Measurements from ENCODE around the gene RALA. TPM values are rescaled to one million over a fixed set of nuclear protein-coding genes. Genes with fewer than 3 reads are reported as not detected.
A peak's percentile ranks its signal among the peaks of the same experiment; 100 is the strongest.

Gene RALA
- total RNA-seq, 1 donor from 2014 or later = 38.8 TPM

- intact Hi-C loops (cut with micrococcal nuclease) = loop anchor here (1.0 to 10.0 kb wide), 2 partner anchors 10 to 50 kb away; no protein-coding TSS in a partner anchor
- Mint-ChIP-seq H3K36me3 (ENCODE audit: low read depth) (peaks cover 49% of the 10 kb centered on the region), H3K4me3 (peak overlapping the region; percentile 23), H3K9me3 (peaks cover 3% of the 10 kb centered on the region), H3K27ac (peak overlapping the region; percentile 49), H3K4me1 (ENCODE audit: low read depth) (peaks cover 68% of the 10 kb centered on the region), H3K27me3 (ENCODE audit: insufficient read depth) (no peaks in the 10 kb centered on the region)
- no peak for DNase-seq (ENCODE audit: low spot score)
Observed at GRCh38 chr7:39634478-39634805, 11.1 kb downstream of the RALA start.

GRCh38 chr7:39637400-39637799 is 14.0 kb downstream of the RALA start:
- Mint-ChIP-seq H3K27ac (no peak overlapping the region), H3K4me1 (ENCODE audit: low read depth) (peaks cover 74% of the 10 kb centered on the region), H3K27me3 (ENCODE audit: insufficient read depth) (no peaks in the 10 kb centered on the region), H3K36me3 (ENCODE audit: low read depth) (peaks cover 39% of the 10 kb centered on the region), H3K4me3 (no peak overlapping the region), H3K9me3 (peaks cover 3% of the 10 kb centered on the region)
- intact Hi-C loops (cut with micrococcal nuclease) = loop anchor here (10.0 kb wide), 1 partner anchor 47 kb away; no protein-coding TSS in a partner anchor
- no peak for DNase-seq (ENCODE audit: low spot score)

- Mint-ChIP-seq H3K4me3 (no peak overlapping the region), H3K4me1 (ENCODE audit: low read depth) (peaks cover 71% of the 10 kb centered on the region), H3K9me3 (peaks cover 3% of the 10 kb centered on the region), H3K27me3 (ENCODE audit: insufficient read depth) (no peaks in the 10 kb centered on the region), H3K36me3 (ENCODE audit: low read depth) (peaks cover 36% of the 10 kb centered on the region), H3K27ac (no peak overlapping the region)
- intact Hi-C loops (cut with micrococcal nuclease) = loop anchor here (10.0 kb wide), 1 partner anchor 47 kb away; no protein-coding TSS in a partner anchor
- no peak for DNase-seq (ENCODE audit: low spot score)
Observed at GRCh38 chr7:39637963-39638485, 14.7 kb downstream of the RALA start.

GRCh38 chr7:39642896-39643295 is 19.5 kb downstream of the RALA start:
- no peaks in the 10 kb centered on the region for H3K27me3 Mint-ChIP-seq (ENCODE audit: insufficient read depth)
- DNase-seq (ENCODE audit: low spot score) = no peak
- no peak overlapping the region for H3K27ac Mint-ChIP-seq
- no peak overlapping the region for H3K4me3 Mint-ChIP-seq
- H3K4me1 Mint-ChIP-seq (ENCODE audit: low read depth) = peaks cover 53% of the 10 kb centered on the region
- H3K9me3 Mint-ChIP-seq = no peaks in the 10 kb centered on the region
- peaks cover 20% of the 10 kb centered on the region for H3K36me3 Mint-ChIP-seq (ENCODE audit: low read depth)
- intact Hi-C loops (cut with micrococcal nuclease) = no loop called here

GRCh38 chr7:39644170-39644569 is 20.8 kb downstream of the RALA start:
- Mint-ChIP-seq H3K36me3 (ENCODE audit: low read depth) (peaks cover 19% of the 10 kb centered on the region), H3K9me3 (no peaks in the 10 kb centered on the region), H3K4me3 (no peak overlapping the region), H3K27me3 (ENCODE audit: insufficient read depth) (no peaks in the 10 kb centered on the region), H3K4me1 (ENCODE audit: low read depth) (peaks cover 44% of the 10 kb centered on the region), H3K27ac (no peak overlapping the region)
- DNase-seq (ENCODE audit: low spot score) = no peak
- intact Hi-C loops (cut with micrococcal nuclease) = no loop called here

- Mint-ChIP-seq H3K27ac (no peak overlapping the region), H3K9me3 (no peaks in the 10 kb centered on the region), H3K27me3 (ENCODE audit: insufficient read depth) (no peaks in the 10 kb centered on the region), H3K4me3 (no peak overlapping the region), H3K4me1 (ENCODE audit: low read depth) (peaks cover 34% of the 10 kb centered on the region), H3K36me3 (ENCODE audit: low read depth) (peaks cover 24% of the 10 kb centered on the region)
- DNase-seq (ENCODE audit: low spot score) = no peak
- intact Hi-C loops (cut with micrococcal nuclease) = no loop called here
Observed at GRCh38 chr7:39645482-39646407, 22.4 kb downstream of the RALA start.

- Mint-ChIP-seq H3K4me3 (no peak overlapping the region), H3K9me3 (no peaks in the 10 kb centered on the region), H3K4me1 (ENCODE audit: low read depth) (peaks cover 32% of the 10 kb centered on the region), H3K27ac (no peak overlapping the region), H3K36me3 (ENCODE audit: low read depth) (peaks cover 19% of the 10 kb centered on the region), H3K27me3 (ENCODE audit: insufficient read depth) (no peaks in the 10 kb centered on the region)
- intact Hi-C loops (cut with micrococcal nuclease) = no loop called here
- DNase-seq (ENCODE audit: low spot score) = no peak
Observed at GRCh38 chr7:39647816-39648215, 24.4 kb downstream of the RALA start.

GRCh38 chr7:39650676-39651075 is 27.3 kb downstream of the RALA start:
- Mint-ChIP-seq H3K27me3 (ENCODE audit: insufficient read depth) (no peaks in the 10 kb centered on the region), H3K4me1 (ENCODE audit: low read depth) (peaks cover 19% of the 10 kb centered on the region), H3K36me3 (ENCODE audit: low read depth) (peaks cover 26% of the 10 kb centered on the region), H3K4me3 (no peak overlapping the region), H3K9me3 (peaks cover 4% of the 10 kb centered on the region), H3K27ac (no peak overlapping the region)
- no peak for DNase-seq (ENCODE audit: low spot score)
- intact Hi-C loops (cut with micrococcal nuclease) = no loop called here

- intact Hi-C loops (cut with micrococcal nuclease) = no loop called here
- H3K27ac Mint-ChIP-seq = no peak overlapping the region
- DNase-seq (ENCODE audit: low spot score) = no peak
- peaks cover 4% of the 10 kb centered on the region for H3K9me3 Mint-ChIP-seq
- H3K36me3 Mint-ChIP-seq (ENCODE audit: low read depth) = peaks cover 28% of the 10 kb centered on the region
- no peaks in the 10 kb centered on the region for H3K27me3 Mint-ChIP-seq (ENCODE audit: insufficient read depth)
- H3K4me3 Mint-ChIP-seq = no peak overlapping the region
- peaks cover 16% of the 10 kb centered on the region for H3K4me1 Mint-ChIP-seq (ENCODE audit: low read depth)
Observed at GRCh38 chr7:39651265-39651664, 27.9 kb downstream of the RALA start.

- DNase-seq (ENCODE audit: low spot score) = no peak
- intact Hi-C loops (cut with micrococcal nuclease) = no loop called here
- Mint-ChIP-seq H3K36me3 (ENCODE audit: low read depth) (peaks cover 25% of the 10 kb centered on the region), H3K4me3 (no peak overlapping the region), H3K9me3 (peaks cover 12% of the 10 kb centered on the region), H3K27ac (no peak overlapping the region), H3K27me3 (ENCODE audit: insufficient read depth) (no peaks in the 10 kb centered on the region), H3K4me1 (ENCODE audit: low read depth) (peaks cover 5% of the 10 kb centered on the region)
Observed at GRCh38 chr7:39656415-39656814, 33.0 kb downstream of the RALA start.

- Mint-ChIP-seq H3K4me3 (no peak overlapping the region), H3K36me3 (ENCODE audit: low read depth) (peaks cover 34% of the 10 kb centered on the region), H3K4me1 (ENCODE audit: low read depth) (peaks cover 5% of the 10 kb centered on the region), H3K27ac (no peak overlapping the region), H3K9me3 (peaks cover 25% of the 10 kb centered on the region), H3K27me3 (ENCODE audit: insufficient read depth) (no peaks in the 10 kb centered on the region)
- no peak for DNase-seq (ENCODE audit: low spot score)
- intact Hi-C loops (cut with micrococcal nuclease) = no loop called here
Observed at GRCh38 chr7:39659356-39660013, 36.1 kb downstream of the RALA start.

GRCh38 chr7:39661960-39662359 is 38.6 kb downstream of the RALA start:
- H3K27ac Mint-ChIP-seq = no peak overlapping the region
- peaks cover 31% of the 10 kb centered on the region for H3K36me3 Mint-ChIP-seq (ENCODE audit: low read depth)
- no peaks in the 10 kb centered on the region for H3K27me3 Mint-ChIP-seq (ENCODE audit: insufficient read depth)
- intact Hi-C loops (cut with micrococcal nuclease) = no loop called here
- peaks cover 20% of the 10 kb centered on the region for H3K9me3 Mint-ChIP-seq
- DNase-seq (ENCODE audit: low spot score) = no peak
- peaks cover 8% of the 10 kb centered on the region for H3K4me1 Mint-ChIP-seq (ENCODE audit: low read depth)
- H3K4me3 Mint-ChIP-seq = no peak overlapping the region

GRCh38 chr7:39663263-39663662 is 39.9 kb downstream of the RALA start:
- no peak for DNase-seq (ENCODE audit: low spot score)
- Mint-ChIP-seq H3K27me3 (ENCODE audit: insufficient read depth) (no peaks in the 10 kb centered on the region), H3K36me3 (ENCODE audit: low read depth) (peaks cover 26% of the 10 kb centered on the region), H3K4me1 (ENCODE audit: low read depth) (peaks cover 18% of the 10 kb centered on the region), H3K27ac (no peak overlapping the region), H3K9me3 (peaks cover 20% of the 10 kb centered on the region), H3K4me3 (no peak overlapping the region)
- intact Hi-C loops (cut with micrococcal nuclease) = no loop called here
